Frontal cortex (tissue), 4 donors: ENCODE results near the gene SAMD4B. TPM values are rescaled to one million over a fixed set of nuclear protein-coding genes. Genes with fewer than 3 reads are reported as not detected.
A peak's percentile ranks its signal among the peaks of the same experiment; 100 is the strongest.

Source experiments
- DNase-seq, 2 donors: peaks; one replicate each; pipeline ENCODE4 v3.0.0; 2012; ENCODE audit warnings: low spot score in 2 of 2
- FAIRE-seq: peaks from 2 replicates; lab custom pipeline; 2012; peaks lifted over from hg19 to GRCh38; lab: Jason Lieb, UNC
- total RNA-seq: library from RNA; depleted of rRNA; stranded (reverse); fragments of >200 nt; gene quantifications from one replicate; pipeline ENCODE4 v1.2.3, GENCODE V29; 2014
- donor health status: control.
- donor health status: control.
- donor health status: control.

Gene SAMD4B
- total RNA-seq, 1 donor from 2014 or later, result 13.0 TPM

DNA sequence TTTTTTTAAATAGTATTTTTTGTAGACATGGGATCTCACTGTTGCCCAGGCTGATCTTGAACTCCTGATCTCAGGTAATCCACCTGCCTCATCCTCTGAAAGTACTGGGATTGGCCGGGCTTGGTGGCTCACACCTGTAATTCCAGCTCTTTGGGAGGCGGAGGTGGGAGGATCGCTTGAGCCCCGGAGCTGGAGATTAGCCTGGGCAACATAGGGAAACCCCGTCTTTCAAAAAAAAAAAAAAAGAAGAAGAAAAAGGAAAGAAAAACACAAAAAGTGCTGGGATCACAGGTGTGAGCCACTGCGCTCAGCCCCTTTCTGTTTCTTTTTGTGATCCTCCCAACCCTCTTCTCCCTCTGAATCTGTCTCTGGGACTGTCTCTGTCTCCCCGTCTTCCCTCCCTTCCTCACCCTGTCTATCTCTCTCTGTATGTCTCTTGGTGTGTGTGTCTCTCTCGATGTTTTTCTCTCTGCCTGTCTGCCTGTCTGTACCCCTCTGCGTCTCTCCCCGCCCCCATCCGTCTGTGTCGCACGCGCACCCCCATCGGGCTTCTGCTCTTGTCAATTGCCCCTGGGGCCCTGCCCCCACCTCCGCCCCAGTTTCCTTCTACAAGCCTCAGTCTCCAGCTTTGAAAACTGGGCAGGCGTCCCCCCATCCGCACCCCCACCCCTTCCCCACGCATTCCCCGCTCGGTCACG, 63.9 kb downstream of the SAMD4B start:
- FAIRE-seq (no peak), DNase-seq (no peak)

DNA sequence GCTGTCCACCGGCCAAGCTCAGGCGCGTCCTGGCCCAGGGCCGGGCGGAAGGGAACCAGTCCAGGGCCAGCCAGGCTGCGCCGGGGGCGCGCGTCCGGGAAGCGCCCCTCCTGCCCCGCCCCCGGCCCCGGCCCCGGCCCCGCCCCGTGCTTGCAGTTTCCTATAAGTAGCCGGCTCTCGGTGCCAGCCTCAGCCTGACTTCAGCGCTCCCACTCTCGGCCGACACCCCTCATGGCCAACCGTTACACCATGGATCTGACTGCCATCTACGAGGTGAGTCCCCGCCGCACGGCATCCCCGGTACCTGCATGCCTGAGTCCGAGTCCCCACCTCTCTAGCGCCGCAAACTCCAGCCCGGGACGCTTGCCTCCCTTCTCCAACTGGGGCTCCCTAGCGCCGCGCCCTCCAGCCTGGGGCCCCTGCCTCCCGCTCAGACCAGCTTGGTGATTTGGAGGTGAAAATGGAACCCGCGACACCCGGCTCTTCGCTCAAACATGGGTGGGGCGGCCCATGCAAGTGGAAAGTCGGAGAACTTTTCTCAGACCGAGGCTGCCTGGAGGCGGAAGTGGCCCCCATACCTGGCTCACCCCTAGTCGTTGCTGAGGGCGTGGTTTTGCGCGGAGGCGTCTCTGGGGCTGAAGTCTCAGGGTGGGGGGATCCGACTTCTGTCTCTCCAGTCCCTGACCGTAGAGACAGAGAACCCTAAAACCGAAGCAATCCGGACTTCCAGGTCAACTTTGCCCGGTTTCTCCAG, 64.6 kb downstream of the SAMD4B start, which contains the start of gene ZFP36:
ZFP36 (plus strand) TSS at position 192 of the 754 bp plus-strand sequence; CDS start at position 250, 58 bp downstream.
- FAIRE-seq, result no peak
- peak; percentile 82 to 87 for DNase-seq

DNA sequence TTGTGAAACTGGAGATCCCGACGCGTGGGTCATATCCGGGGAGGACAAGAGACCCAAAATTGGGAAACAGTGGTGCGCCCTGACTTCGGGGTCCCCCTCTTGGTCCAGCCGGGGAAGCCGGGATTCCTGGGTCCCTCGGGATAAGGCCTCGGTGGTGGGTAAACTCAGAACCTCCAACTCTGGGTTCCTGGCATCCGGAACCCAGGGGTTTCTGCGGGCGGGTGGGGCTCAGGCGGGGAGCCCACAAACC, 65.1 kb downstream of the SAMD4B start:
- FAIRE-seq (no peak), DNase-seq (no peak)

DNA sequence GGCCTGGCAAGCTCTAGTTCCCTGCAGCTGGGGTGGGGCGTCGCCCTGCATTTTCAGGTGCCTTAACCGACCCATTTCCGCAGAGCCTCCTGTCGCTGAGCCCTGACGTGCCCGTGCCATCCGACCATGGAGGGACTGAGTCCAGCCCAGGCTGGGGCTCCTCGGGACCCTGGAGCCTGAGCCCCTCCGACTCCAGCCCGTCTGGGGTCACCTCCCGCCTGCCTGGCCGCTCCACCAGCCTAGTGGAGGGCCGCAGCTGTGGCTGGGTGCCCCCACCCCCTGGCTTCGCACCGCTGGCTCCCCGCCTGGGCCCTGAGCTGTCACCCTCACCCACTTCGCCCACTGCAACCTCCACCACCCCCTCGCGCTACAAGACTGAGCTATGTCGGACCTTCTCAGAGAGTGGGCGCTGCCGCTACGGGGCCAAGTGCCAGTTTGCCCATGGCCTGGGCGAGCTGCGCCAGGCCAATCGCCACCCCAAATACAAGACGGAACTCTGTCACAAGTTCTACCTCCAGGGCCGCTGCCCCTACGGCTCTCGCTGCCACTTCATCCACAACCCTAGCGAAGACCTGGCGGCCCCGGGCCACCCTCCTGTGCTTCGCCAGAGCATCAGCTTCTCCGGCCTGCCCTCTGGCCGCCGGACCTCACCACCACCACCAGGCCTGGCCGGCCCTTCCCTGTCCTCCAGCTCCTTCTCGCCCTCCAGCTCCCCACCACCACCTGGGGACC, 65.6 kb downstream of the SAMD4B start:
- FAIRE-seq (no peak), DNase-seq (no peak)

DNA sequence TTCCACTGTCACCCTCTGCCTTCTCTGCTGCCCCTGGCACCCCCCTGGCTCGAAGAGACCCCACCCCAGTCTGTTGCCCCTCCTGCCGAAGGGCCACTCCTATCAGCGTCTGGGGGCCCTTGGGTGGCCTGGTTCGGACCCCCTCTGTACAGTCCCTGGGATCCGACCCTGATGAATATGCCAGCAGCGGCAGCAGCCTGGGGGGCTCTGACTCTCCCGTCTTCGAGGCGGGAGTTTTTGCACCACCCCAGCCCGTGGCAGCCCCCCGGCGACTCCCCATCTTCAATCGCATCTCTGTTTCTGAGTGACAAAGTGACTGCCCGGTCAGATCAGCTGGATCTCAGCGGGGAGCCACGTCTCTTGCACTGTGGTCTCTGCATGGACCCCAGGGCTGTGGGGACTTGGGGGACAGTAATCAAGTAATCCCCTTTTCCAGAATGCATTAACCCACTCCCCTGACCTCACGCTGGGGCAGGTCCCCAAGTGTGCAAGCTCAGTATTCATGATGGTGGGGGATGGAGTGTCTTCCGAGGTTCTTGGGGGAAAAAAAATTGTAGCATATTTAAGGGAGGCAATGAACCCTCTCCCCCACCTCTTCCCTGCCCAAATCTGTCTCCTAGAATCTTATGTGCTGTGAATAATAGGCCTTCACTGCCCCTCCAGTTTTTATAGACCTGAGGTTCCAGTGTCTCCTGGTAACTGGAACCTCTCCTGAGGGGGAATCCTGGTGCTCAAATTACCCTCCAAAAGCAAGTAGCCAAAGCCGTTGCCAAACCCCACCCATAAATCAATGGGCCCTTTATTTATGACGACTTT, 66.4 kb downstream of the SAMD4B start:
- DNase-seq (no peak), FAIRE-seq (no peak)

DNA sequence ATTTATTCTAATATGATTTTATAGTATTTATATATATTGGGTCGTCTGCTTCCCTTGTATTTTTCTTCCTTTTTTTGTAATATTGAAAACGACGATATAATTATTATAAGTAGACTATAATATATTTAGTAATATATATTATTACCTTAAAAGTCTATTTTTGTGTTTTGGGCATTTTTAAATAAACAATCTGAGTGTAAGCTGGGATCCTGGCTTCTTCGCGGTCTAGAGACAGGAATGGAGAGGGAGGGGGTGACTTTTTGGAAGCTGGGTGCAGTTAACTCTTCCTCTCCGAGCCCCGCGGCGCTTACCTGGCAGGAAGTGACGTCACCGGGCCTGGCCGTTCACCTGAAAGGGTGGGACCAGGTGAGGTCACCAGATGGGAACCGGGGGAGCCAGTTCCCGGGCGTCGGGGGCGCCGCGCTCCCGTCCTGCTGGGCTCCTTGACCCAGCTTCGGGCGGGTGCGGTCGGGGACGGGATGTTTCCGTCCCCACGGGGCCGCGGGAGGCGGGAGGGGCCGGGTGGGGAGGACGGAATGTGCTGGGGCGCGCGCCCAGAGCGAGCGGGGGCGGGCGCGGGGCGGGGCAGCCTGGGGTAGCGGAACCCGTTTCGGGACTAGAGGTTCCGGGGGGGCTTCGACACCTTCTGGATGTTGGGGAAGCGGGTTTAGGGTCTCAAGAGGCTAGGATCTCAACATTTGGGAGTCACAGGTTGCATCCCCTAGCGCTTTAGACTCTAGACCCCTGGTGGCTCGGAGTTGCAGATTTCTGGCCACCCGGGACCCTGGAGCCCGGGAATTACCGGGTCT, 67.2 kb downstream of the SAMD4B start:
- FAIRE-seq (no peak), DNase-seq (peak; percentile 73 to 74)

GRCh38 chr19:39410017-39410830, 68.0 kb downstream of the SAMD4B start:
- no peak for DNase-seq
- FAIRE-seq, result no peak

DNA sequence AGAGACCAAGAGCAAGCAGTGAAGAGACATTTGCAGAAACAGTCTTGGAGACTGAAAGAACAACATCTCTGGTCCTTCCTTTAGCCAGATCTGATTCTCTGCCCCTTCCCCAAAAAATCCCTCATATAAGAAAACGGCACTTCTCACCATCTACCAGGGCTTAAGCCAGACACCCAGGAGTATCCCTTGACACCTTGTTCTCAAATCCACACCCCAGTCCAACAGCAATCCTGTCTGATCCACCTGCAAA, 68.5 kb downstream of the SAMD4B start:
- DNase-seq, result no peak
- no peak for FAIRE-seq

GRCh38 chr19:39411081-39411831, 69.0 kb downstream of the SAMD4B start:
- no peak for FAIRE-seq

DNA sequence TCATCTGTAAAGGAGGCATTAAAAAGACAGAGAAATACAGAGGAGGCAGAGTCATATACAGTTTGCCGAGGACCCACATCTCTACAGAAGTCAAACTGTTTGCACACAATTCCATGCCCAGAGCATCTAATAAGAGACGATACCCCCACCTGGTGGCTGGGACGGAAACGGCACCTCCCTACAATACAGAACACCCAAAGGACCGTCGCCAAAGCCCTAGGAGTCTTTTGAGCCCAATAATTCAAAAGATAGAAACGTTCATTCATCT, 69.5 kb downstream of the SAMD4B start:
- DNase-seq, result peak; percentile 76 to 86
- no peak for FAIRE-seq

More at GRCh38 chr19:39411081-39411831, 69.0 kb downstream of the SAMD4B start:
- no peak for DNase-seq

- peak; percentile 91 for FAIRE-seq
These were observed 70.1 kb downstream of the SAMD4B start, which contains the start of gene PLEKHG2 for GRCh38 chr19:39412100-39412866. Gene PLEKHG2, plus strand, starts transcription at chr19:39412669. Its CDS starts 1,418 bp downstream, at chr19:39414087.

GRCh38 chr19:39412867-39413271, 70.6 kb downstream of the SAMD4B start:
- DNase-seq (no peak), FAIRE-seq (no peak)

More at GRCh38 chr19:39412100-39412866, 70.1 kb downstream of the SAMD4B start, which contains the start of gene PLEKHG2:
- DNase-seq, result peak; percentile 98

- DNase-seq (peak in 1 of 2 donors; percentile 66), FAIRE-seq (no peak)
These were observed 71.2 kb downstream of the SAMD4B start for GRCh38 chr19:39413272-39413910.

DNA sequence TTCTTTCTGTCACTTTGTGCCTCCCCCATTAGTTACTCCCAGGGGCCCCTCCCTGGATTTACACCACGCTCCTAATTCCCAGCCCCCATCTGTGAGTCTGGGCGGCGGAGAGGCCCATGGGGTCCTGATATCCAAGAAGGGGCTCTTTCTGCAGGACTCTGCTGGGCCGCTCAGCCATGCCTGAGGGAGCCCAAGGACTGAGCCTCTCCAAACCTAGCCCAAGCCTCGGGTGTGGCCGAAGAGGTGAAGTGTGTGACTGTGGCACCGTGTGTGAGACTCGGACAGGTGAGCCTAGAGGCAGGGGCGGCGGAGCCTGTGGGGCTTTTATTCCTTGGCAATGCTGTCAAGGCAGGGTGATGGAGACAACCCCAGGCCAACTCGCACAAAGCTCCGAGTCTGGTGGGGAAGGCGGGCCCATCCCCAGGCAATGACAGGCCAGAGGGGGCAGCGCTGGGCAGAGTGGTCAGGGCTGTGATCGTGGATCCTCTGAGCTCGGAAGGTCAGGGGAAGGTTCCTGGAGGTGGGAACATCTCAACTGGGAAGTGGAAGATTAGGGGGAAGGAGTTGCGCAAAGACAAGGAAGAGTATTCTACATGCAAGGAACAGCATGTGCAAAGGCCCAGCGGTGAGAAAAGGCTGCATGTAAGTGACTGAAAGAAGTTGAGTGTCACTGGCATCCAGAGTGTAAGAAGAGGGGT, 71.8 kb downstream of the SAMD4B start:
- FAIRE-seq (no peak), DNase-seq (no peak)

DNA sequence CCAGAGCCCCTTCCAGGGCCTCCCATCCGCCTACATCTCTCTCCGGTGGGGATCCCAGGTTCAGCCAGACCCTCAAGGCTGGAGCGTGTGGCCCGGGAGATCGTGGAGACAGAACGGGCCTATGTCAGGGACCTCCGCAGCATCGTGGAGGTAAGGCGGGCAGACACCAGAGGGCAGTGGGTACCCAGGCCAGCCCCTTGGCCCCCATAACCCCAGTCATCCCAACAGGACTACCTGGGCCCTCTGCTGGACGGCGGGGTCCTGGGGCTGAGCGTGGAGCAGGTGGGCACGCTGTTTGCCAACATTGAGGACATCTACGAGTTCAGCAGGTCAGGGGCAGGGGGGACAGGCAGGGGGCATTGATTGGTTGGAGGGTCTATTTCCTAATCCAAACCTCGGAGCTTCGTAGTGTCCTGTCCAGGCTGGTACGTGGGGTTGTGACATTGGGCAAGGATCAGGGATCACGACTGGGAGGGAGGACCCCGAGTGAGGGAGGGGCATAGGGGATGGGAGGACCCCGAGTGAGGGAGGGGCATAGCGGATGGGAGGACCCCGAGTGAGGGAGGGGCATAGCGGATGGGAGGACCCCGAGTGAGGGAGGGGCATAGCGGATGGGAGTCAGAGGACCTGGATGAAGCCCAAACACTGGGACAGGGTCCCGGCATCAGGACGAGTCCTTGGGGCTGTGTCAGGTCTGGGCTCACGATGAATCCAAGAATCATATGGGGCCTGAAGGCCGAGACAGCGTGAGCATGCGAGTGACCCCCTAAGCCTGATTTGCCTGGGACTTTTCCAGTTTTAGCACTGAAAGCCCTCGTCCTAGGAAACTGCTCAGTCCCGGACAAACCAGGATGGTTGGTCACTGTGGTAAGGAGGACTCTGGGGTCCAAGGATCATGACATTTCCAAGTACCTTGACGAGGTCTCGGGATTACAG, 73.2 kb downstream of the SAMD4B start:
- no peak for DNase-seq
- FAIRE-seq, result no peak
